ENCODE measurements around the gene EFCAB11. TPM values are rescaled to one million over a fixed set of nuclear protein-coding genes. Genes with fewer than 3 reads are reported as not detected.

Gene EFCAB11
- total RNA-seq, 1 experiment from 2014 or later = 15.5 TPM

GRCh38 chr14:89765346-89765745, 189.2 kb downstream of the EFCAB11 start:
- ATAC-seq (no peak), DNase-seq (ENCODE audit: low spot score) (no peak)
- Mint-ChIP-seq H3K27ac (no peak overlapping the region), H3K9me3 (peaks cover 9% of the 10 kb centered on the region), H3K4me3 (no peak overlapping the region), H3K36me3 (peaks cover 4% of the 10 kb centered on the region; the same call in 1 of the 2 replicates), H3K27me3 (ENCODE audit: low read depth) (peaks cover 5% of the 10 kb centered on the region; the same call in 1 of the 2 replicates), H3K4me1 (peaks cover 18% of the 10 kb centered on the region)
- ChIA-PET POLR2A (no interaction called here), CTCF (no interaction called here)
- no peak for TF ChIP-seq TEAD4 (CRISPR knock-in tag; IDR thresholded peaks at IDR 0.05)
- no peak for TF ChIP-seq ATF3 (CRISPR knock-in tag; conservative IDR thresholded peaks at IDR 0.05)
- TF ChIP-seq JUN (CRISPR knock-in tag; IDR thresholded peaks at IDR 0.05) = no peak
- TF ChIP-seq IRF1 (CRISPR knock-in tag; IDR thresholded peaks at IDR 0.05) = no peak

- peaks cover 7% of the 10 kb centered on the region for H3K27me3 Mint-ChIP-seq (ENCODE audit: low read depth)
- H3K9me3 Mint-ChIP-seq = peaks cover 13% of the 10 kb centered on the region
- no peak overlapping the region for H3K27ac Mint-ChIP-seq
- H3K4me3 Mint-ChIP-seq = no peak overlapping the region
- ChIA-PET CTCF (no interaction called here), POLR2A (no interaction called here)
- DNase-seq (ENCODE audit: low spot score) = no peak
- no peak for TF ChIP-seq PREB (CRISPR knock-in tag; IDR thresholded peaks at IDR 0.05; ENCODE audit: borderline replicate concordance)
- no peak for TF ChIP-seq FOXK1 (CRISPR knock-in tag; IDR thresholded peaks at IDR 0.05)
- no peak for TF ChIP-seq E2F5 (CRISPR knock-in tag; IDR thresholded peaks at IDR 0.05)
- no peak for TF ChIP-seq ZMAT4 (CRISPR knock-in tag; IDR thresholded peaks at IDR 0.05)
- TF ChIP-seq RORB (CRISPR knock-in tag; IDR thresholded peaks at IDR 0.05) = no peak
- no peak for TF ChIP-seq FOXP1 (CRISPR knock-in tag; IDR thresholded peaks at IDR 0.05; ENCODE audit: borderline replicate concordance)
- TF ChIP-seq OVOL2 (CRISPR knock-in tag; IDR thresholded peaks at IDR 0.05; ENCODE audit: borderline replicate concordance) = no peak
- TF ChIP-seq GABPB1 (CRISPR knock-in tag; IDR thresholded peaks at IDR 0.05) = no peak
- peaks cover 23% of the 10 kb centered on the region for H3K4me1 Mint-ChIP-seq
- H3K36me3 Mint-ChIP-seq = peaks cover 7% of the 10 kb centered on the region
- peak; percentile 44; the same call in 1 of the 2 replicates for ATAC-seq
Observed at GRCh38 chr14:89760086-89760485, 194.4 kb downstream of the EFCAB11 start.

- CTCF ChIA-PET = no interaction called here
- Mint-ChIP-seq H3K4me3 (no peak overlapping the region), H3K27me3 (ENCODE audit: low read depth) (peaks cover 7% of the 10 kb centered on the region), H3K9me3 (peaks cover 25% of the 10 kb centered on the region), H3K4me1 (peaks cover 16% of the 10 kb centered on the region), H3K27ac (no peak overlapping the region), H3K36me3 (peaks cover 7% of the 10 kb centered on the region)
- ATAC-seq (no peak), DNase-seq (ENCODE audit: low spot score) (no peak)
- POLR2A ChIA-PET = no interaction called here
- TF ChIP-seq SP1 (CRISPR knock-in tag; conservative IDR thresholded peaks at IDR 0.05) = no peak
- no peak for TF ChIP-seq PREB (CRISPR knock-in tag; IDR thresholded peaks at IDR 0.05; ENCODE audit: borderline replicate concordance)
- TF ChIP-seq ZNF138 (CRISPR knock-in tag; conservative IDR thresholded peaks at IDR 0.05) = no peak
- TF ChIP-seq AFF4 (CRISPR knock-in tag; IDR thresholded peaks at IDR 0.05; ENCODE audit: borderline replicate concordance) = no peak
Observed at GRCh38 chr14:89757313-89757939, 197.1 kb downstream of the EFCAB11 start.
